MG63 (cell line): Measurements from ENCODE around the gene KIRREL3. TPM values are rescaled to one million over a fixed set of nuclear protein-coding genes. Genes with fewer than 3 reads are reported as not detected.

Experiments
- DNase-seq: peaks from one replicate; pipeline ENCODE4 v3.0.0-alpha.2; 2020
- H3K27me3 ChIP-seq: fragments of 250-450 bp; sonication (Bioruptor Pico); 2 replicates; pipeline ENCODE4 v1.5.1; 2020; ENCODE audit warnings: mild to moderate bottlenecking, moderate library complexity
- H3K36me3 ChIP-seq: fragments of 250-450 bp; sonication (Bioruptor Pico); 2 replicates; pipeline ENCODE4 v1.5.1; 2020; ENCODE audit warnings: mild to moderate bottlenecking, moderate library complexity
- H3K4me3 ChIP-seq: fragments of 250-450 bp; sonication (Bioruptor Pico); 2 replicates; pipeline ENCODE4 v1.5.1; 2020; ENCODE audit warnings: mild to moderate bottlenecking, moderate library complexity
- H3K9me3 ChIP-seq: fragments of 250-450 bp; sonication (Bioruptor Pico); 2 replicates; pipeline ENCODE4 v1.5.1; 2020; ENCODE audit warnings: mild to moderate bottlenecking, moderate library complexity
- total RNA-seq: library from RNA; depleted of rRNA; stranded (reverse); fragments of >200 nt; shearing (Covaris generic); gene quantifications from 2 replicates; pipeline ENCODE4 v1.2.3, GENCODE V29; 2014; ENCODE audit warnings: low replicate concordance

Gene KIRREL3
- total RNA-seq, 1 experiment from 2014 or later, result 11.7 TPM

DNA sequence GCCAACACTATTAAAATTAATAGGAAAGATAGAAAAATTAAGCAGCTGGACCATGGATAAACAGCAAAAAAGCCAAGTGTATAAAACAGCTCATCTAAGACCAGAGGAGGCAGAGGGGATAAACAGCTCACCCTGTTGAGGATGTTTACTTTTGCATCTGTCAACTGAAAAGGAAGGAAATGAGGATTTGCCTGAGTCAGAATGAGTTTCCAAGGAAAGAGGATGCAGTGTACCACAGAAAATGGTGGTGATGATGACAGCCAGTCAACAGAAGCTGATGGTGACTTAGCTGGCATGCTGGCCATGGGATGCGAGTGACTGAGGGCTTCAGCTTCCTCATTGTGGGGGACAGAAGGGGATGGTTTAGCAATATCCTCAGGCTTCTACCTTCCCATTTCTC is 183.5 kb downstream of the KIRREL3 start:
- Histone ChIP-seq H3K4me3 (no peak overlapping the region), H3K36me3 (no peaks in the 10 kb centered on the region), H3K9me3 (no peaks in the 10 kb centered on the region), H3K27me3 (no peaks in the 10 kb centered on the region)
- peak; percentile 23 for DNase-seq

DNA sequence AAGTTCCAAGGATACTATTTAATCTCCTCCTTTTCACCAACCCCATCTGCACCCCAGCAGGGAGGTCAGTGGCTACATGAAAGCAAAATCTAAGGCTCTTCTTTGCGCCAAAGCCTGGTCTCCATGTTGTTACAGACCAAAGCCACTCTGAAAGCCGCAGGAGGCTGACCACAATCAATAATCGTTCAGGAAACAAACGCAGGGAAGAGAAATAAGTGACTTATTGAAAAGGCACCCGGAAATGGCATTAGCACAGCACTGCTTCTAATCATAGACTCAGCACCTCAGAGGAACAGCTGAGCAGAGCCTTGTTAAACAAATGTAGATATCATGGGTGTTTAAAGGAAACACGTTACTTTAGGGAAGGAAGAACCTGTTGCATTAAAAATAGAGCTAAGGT is 183.9 kb downstream of the KIRREL3 start:
- Histone ChIP-seq H3K9me3 (no peaks in the 10 kb centered on the region), H3K27me3 (no peaks in the 10 kb centered on the region), H3K36me3 (no peaks in the 10 kb centered on the region), H3K4me3 (no peak overlapping the region)
- peak; percentile 9 for DNase-seq

DNA sequence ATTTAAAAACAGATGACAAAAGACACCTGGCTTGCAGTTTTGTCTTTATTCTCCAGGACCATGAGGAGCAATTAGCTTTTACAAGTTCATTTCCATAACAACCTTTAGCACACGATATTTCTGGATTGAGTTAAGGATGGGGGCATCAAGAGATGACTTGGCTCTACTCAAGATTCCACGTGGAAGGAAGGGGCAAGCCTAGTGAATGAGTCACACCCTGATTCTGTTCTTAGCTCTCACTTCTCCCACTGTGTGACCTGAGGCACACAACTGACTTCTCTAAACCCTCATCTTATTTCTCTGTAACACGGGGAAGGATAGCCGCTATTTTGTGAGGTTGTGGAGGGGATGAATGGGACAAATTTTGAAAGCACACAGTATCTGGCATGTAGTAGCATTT is 185.5 kb downstream of the KIRREL3 start:
- Histone ChIP-seq H3K4me3 (no peak overlapping the region), H3K36me3 (no peaks in the 10 kb centered on the region), H3K27me3 (no peaks in the 10 kb centered on the region), H3K9me3 (no peaks in the 10 kb centered on the region)
- no peak for DNase-seq

DNA sequence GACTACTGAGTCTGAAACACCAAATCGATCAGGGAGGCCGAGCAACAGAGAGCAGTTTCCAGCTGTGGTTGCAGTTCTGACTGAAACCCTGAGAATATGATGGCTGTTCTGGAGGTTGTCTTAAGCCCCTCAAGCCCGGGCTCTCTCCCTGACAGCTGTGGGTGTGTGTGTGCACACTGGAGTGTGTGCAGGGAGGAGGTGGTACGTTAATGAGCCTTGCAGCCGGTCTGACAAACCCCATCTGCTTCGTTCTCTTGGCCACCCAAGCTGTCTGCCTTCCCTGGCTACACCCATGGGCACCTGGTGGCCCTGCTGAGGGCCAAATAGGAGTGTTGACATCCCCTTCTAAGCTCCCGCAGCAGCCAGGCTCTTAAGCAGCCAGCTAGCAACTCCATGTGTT is 189.8 kb downstream of the KIRREL3 start:
- no peaks in the 10 kb centered on the region for H3K27me3 ChIP-seq
- no peak for DNase-seq
- no peaks in the 10 kb centered on the region for H3K36me3 ChIP-seq
- H3K4me3 ChIP-seq, result no peak overlapping the region
- H3K9me3 ChIP-seq, result no peaks in the 10 kb centered on the region

DNA sequence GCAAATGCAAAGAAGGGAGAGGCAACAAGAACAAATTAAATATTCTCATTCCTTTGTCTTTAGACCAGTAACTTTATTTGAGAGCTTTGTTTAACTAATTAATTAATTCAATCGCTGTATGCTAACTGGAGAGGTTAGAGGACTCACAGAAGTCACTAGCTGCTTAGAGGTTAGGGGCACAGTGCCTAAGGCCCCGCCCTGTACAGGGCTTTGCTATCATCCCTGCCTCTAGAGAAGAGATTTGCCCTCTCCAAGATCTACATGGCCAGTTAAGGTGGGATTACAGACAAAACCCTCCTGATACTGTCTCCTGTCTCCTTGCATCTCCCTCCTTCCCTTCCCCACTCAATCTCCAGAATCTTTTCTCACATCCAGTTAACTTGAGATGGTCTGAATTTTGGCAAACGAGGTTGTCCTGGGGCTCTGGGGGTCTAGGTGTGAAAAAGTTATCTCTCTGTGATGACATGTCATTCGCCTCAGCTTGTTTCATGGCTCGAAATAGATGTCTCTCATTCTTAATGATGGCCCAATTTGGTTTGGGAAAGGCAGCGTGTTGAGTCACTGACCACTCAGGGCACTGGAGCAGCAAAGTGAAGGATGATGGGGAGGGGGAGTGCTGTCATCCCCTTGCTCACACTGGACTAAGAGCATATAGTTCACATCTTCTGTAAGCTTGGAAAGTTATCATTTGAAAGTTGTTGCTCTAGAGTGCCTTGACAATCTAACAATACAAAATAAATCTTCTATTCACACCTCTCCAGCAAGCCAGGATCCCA is 190.9 kb downstream of the KIRREL3 start:
- Histone ChIP-seq H3K9me3 (no peaks in the 10 kb centered on the region), H3K36me3 (no peaks in the 10 kb centered on the region), H3K27me3 (no peaks in the 10 kb centered on the region), H3K4me3 (no peak overlapping the region)
- DNase-seq, result no peak

DNA sequence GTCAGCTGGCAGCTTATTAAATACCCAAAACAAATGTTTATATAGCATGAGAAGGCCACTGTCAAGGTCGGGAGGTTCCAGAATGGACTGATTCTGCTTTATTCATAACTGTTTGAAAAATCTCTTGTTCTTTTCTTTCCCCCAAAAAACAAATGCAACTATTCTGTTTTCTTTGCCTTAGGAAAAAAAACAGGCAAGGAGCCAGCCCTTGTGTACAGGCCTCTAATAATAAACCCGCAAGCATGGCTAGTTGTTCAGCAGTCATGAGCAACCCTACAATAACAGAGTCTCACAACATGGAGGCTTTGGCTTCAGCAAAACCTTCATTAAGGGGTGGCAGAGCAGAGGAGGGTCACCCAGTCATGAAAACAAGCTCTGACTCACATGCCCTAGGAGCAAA is 191.7 kb downstream of the KIRREL3 start:
- Histone ChIP-seq H3K27me3 (no peaks in the 10 kb centered on the region), H3K4me3 (no peak overlapping the region), H3K36me3 (no peaks in the 10 kb centered on the region), H3K9me3 (no peaks in the 10 kb centered on the region)
- no peak for DNase-seq

DNA sequence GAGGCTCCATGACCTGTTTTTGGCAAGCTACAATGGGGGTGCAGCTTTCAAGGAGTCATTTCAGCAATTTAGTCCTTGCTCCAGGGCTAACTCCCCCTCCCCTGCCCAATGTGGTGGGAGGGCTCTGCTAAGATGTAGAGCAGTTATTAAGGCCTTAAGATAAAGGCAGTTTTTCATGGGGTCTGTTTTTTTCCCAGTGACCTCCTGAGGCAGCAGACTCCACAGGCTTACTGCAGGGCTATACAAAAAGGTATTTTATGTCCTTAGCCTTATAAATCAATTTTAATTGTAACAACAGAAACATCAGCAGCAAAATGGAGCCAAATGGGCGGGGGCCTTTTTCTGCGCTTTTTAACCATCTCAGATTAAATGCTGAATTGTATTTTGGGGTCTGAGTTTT is 192.3 kb downstream of the KIRREL3 start:
- DNase-seq, result no peak
- no peak overlapping the region for H3K4me3 ChIP-seq
- H3K27me3 ChIP-seq, result no peaks in the 10 kb centered on the region

DNA sequence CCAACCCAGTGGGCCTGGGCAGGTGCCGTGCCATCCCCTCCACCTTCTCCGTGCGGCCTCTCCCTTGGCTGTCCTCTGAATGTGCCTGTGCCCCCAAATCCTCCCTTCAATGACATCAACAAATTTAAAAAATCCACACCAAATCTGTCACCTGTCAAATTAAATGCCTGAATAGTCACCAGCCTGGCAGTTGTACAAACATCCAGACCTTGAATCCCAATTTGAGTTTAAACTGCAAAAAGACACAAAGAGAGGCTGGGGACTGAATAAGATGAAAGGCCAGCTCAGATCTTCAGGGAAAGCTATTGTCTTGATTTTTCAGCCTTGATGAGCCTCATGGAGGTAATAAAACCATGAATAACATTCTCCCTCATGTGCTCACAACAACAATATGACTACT is 194.7 kb downstream of the KIRREL3 start:
- H3K9me3 ChIP-seq, result no peaks in the 10 kb centered on the region

More for the DNA sequence above, 192.3 kb downstream of the KIRREL3 start:
- no peaks in the 10 kb centered on the region for H3K9me3 ChIP-seq
- no peaks in the 10 kb centered on the region for H3K36me3 ChIP-seq

DNA sequence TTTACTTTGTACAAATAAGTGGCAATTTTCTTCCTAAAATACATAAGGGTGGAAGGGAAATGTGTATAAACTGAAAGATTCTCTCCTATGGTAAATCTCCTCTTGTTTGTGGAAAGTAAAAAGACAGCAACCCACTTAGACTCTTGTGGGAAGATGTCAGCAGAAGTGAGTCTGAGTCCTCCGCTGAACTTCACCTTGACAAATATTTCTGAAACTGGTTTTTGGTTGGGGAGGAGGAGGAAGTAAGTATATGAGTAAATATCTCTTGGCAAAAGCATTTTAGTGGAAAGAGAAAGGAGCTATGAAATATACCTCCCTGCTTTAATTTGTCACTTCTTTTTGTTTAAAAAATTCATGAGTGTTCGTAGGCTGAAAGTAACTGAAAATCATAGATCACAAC is 196.2 kb downstream of the KIRREL3 start:
- Histone ChIP-seq H3K36me3 (no peaks in the 10 kb centered on the region), H3K4me3 (no peak overlapping the region), H3K9me3 (no peaks in the 10 kb centered on the region), H3K27me3 (no peaks in the 10 kb centered on the region)
- no peak for DNase-seq

More for the DNA sequence above, 194.7 kb downstream of the KIRREL3 start:
- no peak for DNase-seq
- H3K4me3 ChIP-seq, result no peak overlapping the region
- H3K27me3 ChIP-seq, result no peaks in the 10 kb centered on the region
- no peaks in the 10 kb centered on the region for H3K36me3 ChIP-seq

DNA sequence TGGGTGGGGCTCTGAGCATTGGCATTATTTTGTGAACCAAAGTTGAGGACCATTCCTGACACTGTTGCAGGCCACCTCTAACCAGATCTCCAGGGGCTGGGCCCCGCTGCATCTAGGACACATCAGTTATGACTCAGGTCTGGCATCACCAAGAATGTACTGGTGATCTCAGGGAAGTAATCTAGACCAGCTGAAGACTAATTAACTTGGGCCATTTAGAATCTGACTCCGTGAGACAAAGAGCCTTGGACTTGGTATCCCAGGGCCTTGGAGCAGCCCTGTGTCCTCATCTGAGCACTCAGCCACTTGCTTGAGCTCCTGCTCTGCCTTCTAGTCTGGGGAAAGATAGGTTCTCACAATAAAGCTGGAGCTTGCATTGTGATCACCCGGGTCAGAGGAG is 200.6 kb downstream of the KIRREL3 start:
- H3K27me3 ChIP-seq, result no peaks in the 10 kb centered on the region
- H3K4me3 ChIP-seq, result no peak overlapping the region
- no peaks in the 10 kb centered on the region for H3K36me3 ChIP-seq
- DNase-seq, result no peak
- H3K9me3 ChIP-seq, result no peaks in the 10 kb centered on the region

DNA sequence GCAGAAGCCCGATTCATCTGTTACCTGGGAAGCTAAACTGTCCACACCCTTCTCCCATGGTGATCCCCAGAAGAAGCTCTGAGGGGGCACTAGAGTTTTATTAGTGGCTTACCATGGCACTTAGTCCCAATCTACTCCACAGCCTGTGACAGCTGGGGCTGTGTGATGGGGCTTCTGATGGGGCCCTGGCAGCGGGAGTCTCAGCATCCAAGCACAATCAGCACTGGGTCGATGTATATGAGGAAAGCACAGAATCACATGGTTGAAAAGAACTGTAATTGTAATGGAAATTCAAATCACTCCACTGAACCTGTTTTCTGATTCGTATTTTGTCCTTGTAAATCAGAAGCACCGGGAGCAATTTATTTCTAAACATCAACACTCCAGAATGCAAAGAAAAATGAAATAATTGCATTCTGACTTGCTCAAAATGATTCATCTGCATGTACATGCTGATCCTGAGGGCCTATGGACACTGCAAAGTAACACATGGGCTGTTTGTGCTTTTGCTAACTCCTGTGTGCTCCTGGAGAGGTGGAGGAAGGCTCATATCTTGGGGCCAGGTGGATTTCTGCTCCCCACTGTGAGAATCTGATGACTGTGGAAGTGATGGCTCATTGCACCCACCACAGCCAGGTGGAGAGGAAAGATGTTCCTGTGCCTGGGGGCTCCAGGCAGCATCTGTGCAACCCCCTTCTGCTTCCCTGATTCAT is 203.0 kb downstream of the KIRREL3 start:
- DNase-seq, result no peak
- Histone ChIP-seq H3K9me3 (no peaks in the 10 kb centered on the region), H3K27me3 (no peaks in the 10 kb centered on the region), H3K36me3 (no peaks in the 10 kb centered on the region), H3K4me3 (no peak overlapping the region)

DNA sequence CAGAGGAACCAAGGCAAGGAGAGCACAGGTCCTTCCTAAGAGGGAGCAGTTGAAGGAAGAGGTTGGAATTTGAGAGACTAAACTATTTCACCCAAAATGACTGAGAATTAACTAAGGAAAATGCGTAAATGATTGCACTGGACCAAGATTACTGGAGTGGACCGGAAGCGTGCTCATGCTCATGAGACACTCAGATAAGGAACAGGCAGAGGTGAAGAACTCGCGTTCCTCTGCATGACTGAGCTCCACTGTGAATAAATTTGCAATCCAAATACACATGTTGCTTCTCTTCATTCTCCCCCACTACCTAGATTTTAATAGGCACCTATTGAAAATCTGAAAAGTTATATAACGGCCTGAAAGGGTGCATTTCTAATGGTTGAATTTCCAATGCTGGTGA is 207.0 kb downstream of the KIRREL3 start:
- H3K9me3 ChIP-seq, result no peaks in the 10 kb centered on the region
- DNase-seq, result no peak
- no peaks in the 10 kb centered on the region for H3K36me3 ChIP-seq
- no peaks in the 10 kb centered on the region for H3K27me3 ChIP-seq
- no peak overlapping the region for H3K4me3 ChIP-seq

DNA sequence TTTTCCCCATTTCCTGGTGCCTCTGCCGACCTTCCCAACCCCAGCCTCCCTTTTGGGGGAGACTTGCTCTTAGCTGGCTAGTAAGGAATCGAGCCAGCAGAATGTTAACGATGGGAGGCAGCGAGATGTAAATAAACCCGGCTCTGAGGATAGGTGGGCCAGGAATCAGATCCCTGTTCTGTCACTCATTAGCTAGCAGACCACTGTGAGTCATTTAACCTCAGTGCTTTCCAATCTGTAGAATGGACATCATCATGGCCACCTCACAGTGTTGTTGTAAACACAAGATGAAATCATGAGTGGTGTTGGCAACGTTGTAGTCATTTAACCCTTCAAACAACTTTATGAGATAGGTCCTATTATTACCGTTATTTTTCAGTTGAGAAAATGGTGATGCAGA is 208.6 kb downstream of the KIRREL3 start:
- no peak for DNase-seq

DNA sequence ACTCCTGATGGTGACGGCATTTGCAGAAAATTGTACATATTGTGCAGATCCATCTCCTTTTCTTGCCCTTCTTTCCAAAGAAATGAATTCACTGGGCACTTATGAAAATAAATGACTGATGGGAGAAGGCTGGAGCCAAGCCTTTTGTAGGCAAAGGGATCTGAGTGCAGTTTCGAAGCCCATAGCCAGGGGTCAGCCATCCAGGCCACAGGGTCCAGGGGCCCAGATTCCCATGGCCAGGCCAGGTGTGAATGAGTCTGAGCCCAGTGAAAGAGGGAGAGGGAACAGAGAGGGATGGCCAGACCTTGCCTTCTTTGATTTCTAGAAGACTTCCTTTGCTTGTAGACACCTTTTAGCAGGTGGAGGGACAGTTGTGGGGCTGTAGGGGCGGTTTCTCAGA is 209.1 kb downstream of the KIRREL3 start:
- no peaks in the 10 kb centered on the region for H3K27me3 ChIP-seq
- no peak overlapping the region for H3K4me3 ChIP-seq
- H3K36me3 ChIP-seq, result no peaks in the 10 kb centered on the region
- no peak for DNase-seq
- H3K9me3 ChIP-seq, result no peaks in the 10 kb centered on the region

More for the DNA sequence above, 208.6 kb downstream of the KIRREL3 start:
- Histone ChIP-seq H3K4me3 (no peak overlapping the region), H3K36me3 (no peaks in the 10 kb centered on the region), H3K27me3 (no peaks in the 10 kb centered on the region), H3K9me3 (no peaks in the 10 kb centered on the region)

DNA sequence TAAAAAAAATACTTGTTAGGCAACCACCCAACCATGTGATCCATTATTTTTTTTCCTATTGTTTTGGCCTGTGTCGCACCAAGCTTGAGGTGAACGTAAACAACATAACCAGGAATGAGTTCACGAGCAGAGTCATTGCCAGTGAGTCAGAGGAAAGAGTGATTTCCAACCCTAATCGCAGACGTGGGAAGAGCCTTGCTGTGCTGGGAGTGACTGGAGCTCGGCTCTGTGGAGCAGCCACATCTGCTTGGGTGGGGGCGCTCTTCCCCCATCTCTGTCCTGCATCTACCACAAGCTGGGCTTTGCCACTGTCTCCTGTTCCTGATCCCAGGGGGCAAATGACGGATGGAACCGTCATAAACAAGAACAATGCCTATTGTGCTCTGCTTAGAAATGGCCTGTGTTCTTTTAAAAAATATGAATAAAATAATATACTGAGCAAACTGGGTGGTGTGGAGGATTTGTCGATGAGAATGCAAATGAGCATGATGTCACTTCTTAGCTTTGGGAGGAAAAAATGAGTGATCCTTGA is 210.0 kb downstream of the KIRREL3 start:
- DNase-seq, result peak; percentile 84
- no peak overlapping the region for H3K4me3 ChIP-seq
- H3K9me3 ChIP-seq, result no peaks in the 10 kb centered on the region
- H3K27me3 ChIP-seq, result no peaks in the 10 kb centered on the region
- H3K36me3 ChIP-seq, result no peaks in the 10 kb centered on the region

DNA sequence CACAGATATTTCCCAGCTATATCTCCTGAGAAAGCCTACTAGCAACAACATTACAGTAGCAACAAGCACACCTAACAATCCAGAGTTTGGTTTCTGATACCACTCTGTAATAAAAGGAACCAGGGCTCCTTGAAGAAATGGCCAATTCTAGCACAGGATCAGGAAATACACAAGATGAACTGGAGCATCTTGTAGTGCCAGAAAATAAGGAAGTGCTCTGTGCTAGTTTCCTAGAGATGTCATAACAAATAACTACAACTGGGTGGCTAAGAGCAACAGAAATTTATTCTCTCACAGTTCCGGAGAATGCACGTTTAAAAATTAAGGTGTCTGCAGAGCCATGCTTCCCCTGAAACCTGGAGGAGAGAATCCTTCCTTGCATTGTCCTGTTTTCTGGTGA is 217.8 kb downstream of the KIRREL3 start:
- H3K36me3 ChIP-seq, result no peaks in the 10 kb centered on the region
- no peak overlapping the region for H3K4me3 ChIP-seq
- no peaks in the 10 kb centered on the region for H3K27me3 ChIP-seq
- DNase-seq, result no peak
- no peaks in the 10 kb centered on the region for H3K9me3 ChIP-seq

DNA sequence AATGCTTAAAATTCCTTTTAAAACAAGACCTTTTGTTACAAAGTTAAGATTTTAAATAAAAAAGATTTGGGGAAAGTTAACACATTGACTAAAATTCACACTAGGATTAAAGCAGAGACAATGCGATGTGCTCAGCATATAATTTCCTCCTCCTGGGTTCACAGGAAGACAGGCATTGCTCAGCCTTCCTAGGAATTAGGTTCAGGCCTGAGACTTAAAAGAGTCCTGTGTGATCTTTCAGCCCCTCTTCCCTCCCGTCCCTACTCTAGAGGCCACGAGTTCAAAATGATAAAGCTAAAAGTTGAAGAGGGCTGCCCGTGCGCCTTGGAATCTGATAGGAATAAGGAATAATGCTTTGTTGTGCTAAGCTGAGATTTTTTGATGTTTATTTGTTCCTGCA is 218.6 kb downstream of the KIRREL3 start:
- Histone ChIP-seq H3K4me3 (no peak overlapping the region), H3K9me3 (no peaks in the 10 kb centered on the region), H3K36me3 (no peaks in the 10 kb centered on the region), H3K27me3 (no peaks in the 10 kb centered on the region)
- DNase-seq, result no peak

DNA sequence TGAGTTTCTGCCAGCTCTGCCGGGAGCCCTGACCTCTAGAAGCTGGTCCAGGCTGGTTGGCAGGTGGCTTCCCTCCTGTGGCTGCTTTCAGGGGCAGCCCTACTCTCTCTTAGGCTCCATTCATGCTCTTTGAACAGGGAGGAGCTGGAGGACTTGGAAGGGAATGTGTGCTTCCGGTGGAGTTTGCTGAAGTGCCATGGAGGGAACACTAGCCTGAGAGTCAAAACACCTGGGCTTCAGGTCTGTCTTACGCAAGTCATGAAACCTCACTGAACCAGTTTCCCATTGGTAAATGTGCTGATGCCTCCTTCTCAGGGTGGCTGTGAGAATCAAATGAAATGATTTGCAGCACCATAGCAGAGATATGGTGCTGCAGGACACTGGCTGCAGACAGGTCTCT is 224.5 kb downstream of the KIRREL3 start:
- no peak for DNase-seq
- H3K4me3 ChIP-seq, result no peak overlapping the region
- H3K36me3 ChIP-seq, result no peaks in the 10 kb centered on the region
- H3K27me3 ChIP-seq, result no peaks in the 10 kb centered on the region
- no peaks in the 10 kb centered on the region for H3K9me3 ChIP-seq
